HG03139 (cell line): ENCODE results near the gene GSTM2.

Experiments
- ATAC-seq: cut with Tn5 transposase; IDR thresholded peaks from one replicate; pipeline ENCODE4 v1.9.1; 2021; ENCODE audit not compliant: unreplicated experiment

The GSTM2 gene

GRCh38 chr1:109629372-109630030, 38.4 kb upstream of the GSTM2 start:
- ATAC-seq = no peak

- no peak for ATAC-seq
Measured at GRCh38 chr1:109630081-109630897, 37.6 kb upstream of the GSTM2 start.

- ATAC-seq = no peak
Measured at GRCh38 chr1:109630898-109631512, 36.9 kb upstream of the GSTM2 start.

- no peak for ATAC-seq
Measured at GRCh38 chr1:109631513-109632505, 36.0 kb upstream of the GSTM2 start.

GRCh38 chr1:109632671-109633346, 35.0 kb upstream of the GSTM2 start:
- no peak for ATAC-seq

GRCh38 chr1:109634292-109634691, 33.6 kb upstream of the GSTM2 start:
- no peak for ATAC-seq

GRCh38 chr1:109634771-109635750, 32.8 kb upstream of the GSTM2 start:
- ATAC-seq = no peak

GRCh38 chr1:109635862-109636200, 32.0 kb upstream of the GSTM2 start:
- no peak for ATAC-seq

GRCh38 chr1:109636201-109636952, 31.5 kb upstream of the GSTM2 start:
- no peak for ATAC-seq

GRCh38 chr1:109637446-109637845, 30.4 kb upstream of the GSTM2 start:
- no peak for ATAC-seq

- ATAC-seq = no peak
Measured at GRCh38 chr1:109639063-109639840, 28.6 kb upstream of the GSTM2 start.

- ATAC-seq = no peak
Measured at GRCh38 chr1:109639841-109640184, 28.0 kb upstream of the GSTM2 start.

GRCh38 chr1:109640285-109640865, 27.5 kb upstream of the GSTM2 start:
- no peak for ATAC-seq

- no peak for ATAC-seq
Measured at GRCh38 chr1:109641078-109641740, 26.6 kb upstream of the GSTM2 start.

GRCh38 chr1:109641861-109642260, 26.0 kb upstream of the GSTM2 start:
- ATAC-seq = no peak

GRCh38 chr1:109642626-109643025, 25.2 kb upstream of the GSTM2 start:
- ATAC-seq = no peak
